Suppressor macrophage (primary cell): ENCODE measurements around the gene COL23A1.
"Not testable (repeated sequence)": the region's sequence is repeated elsewhere in the genome, so short reads cannot be mapped to it uniquely, and the experiment has no call there.

Source experiments
- DNase-seq, 4 experiments: peaks; one replicate each; pipeline ENCODE4 v3.0.0-alpha.2; 2020 to 2022

COL23A1 gene

GRCh38 chr5:178204182-178204934 is 385.8 kb downstream of the COL23A1 start, which contains the start of gene HNRNPAB:
Gene HNRNPAB (plus strand): TSS chr5:178204533. CDS start chr5:178204838, 305 bp downstream.
- DNase-seq, result peak; percentile 97 to 99 (median 98)

GRCh38 chr5:178203670-178204181 is 386.5 kb downstream of the COL23A1 start:
- no peak for DNase-seq

- DNase-seq, result no peak
These were observed 387.7 kb downstream of the COL23A1 start for GRCh38 chr5:178202541-178202940.

GRCh38 chr5:178201927-178202235 is 388.3 kb downstream of the COL23A1 start:
- peak; percentile 49 to 70 (median 65) for DNase-seq

- no peak for DNase-seq
These were observed 388.8 kb downstream of the COL23A1 start for GRCh38 chr5:178201221-178201926.

GRCh38 chr5:178199581-178200434 is 390.4 kb downstream of the COL23A1 start:
- no peak for DNase-seq

GRCh38 chr5:178198706-178199105 is 391.5 kb downstream of the COL23A1 start:
- peak; percentile 37 to 58 (median 46) for DNase-seq

GRCh38 chr5:178198151-178198550 is 392.0 kb downstream of the COL23A1 start:
- DNase-seq, result not testable (repeated sequence)

- DNase-seq, result no peak
These were observed 393.2 kb downstream of the COL23A1 start for GRCh38 chr5:178196986-178197385.

GRCh38 chr5:178196281-178196812 is 393.8 kb downstream of the COL23A1 start:
- no peak for DNase-seq

GRCh38 chr5:178194026-178194425 is 396.2 kb downstream of the COL23A1 start:
- peak; percentile 26 to 71 (median 52) for DNase-seq

GRCh38 chr5:178193251-178193809 is 396.9 kb downstream of the COL23A1 start:
- no peak for DNase-seq

- DNase-seq, result no peak
These were observed 397.4 kb downstream of the COL23A1 start for GRCh38 chr5:178192787-178193186.

GRCh38 chr5:178192244-178192643 is 397.9 kb downstream of the COL23A1 start:
- DNase-seq, result no peak

GRCh38 chr5:178191661-178192060 is 398.5 kb downstream of the COL23A1 start:
- DNase-seq, result no peak

- DNase-seq, result no peak
These were observed 400.8 kb downstream of the COL23A1 start for GRCh38 chr5:178189433-178189832.
